ENCODE measurements around the gene TRABD.

The TRABD gene

GRCh38 chr22:50205781-50206569 is 20.3 kb downstream of the TRABD start:
- no peak for DNase-seq

GRCh38 chr22:50206599-50206998 is 20.9 kb downstream of the TRABD start:
- no peak for DNase-seq

DNA sequence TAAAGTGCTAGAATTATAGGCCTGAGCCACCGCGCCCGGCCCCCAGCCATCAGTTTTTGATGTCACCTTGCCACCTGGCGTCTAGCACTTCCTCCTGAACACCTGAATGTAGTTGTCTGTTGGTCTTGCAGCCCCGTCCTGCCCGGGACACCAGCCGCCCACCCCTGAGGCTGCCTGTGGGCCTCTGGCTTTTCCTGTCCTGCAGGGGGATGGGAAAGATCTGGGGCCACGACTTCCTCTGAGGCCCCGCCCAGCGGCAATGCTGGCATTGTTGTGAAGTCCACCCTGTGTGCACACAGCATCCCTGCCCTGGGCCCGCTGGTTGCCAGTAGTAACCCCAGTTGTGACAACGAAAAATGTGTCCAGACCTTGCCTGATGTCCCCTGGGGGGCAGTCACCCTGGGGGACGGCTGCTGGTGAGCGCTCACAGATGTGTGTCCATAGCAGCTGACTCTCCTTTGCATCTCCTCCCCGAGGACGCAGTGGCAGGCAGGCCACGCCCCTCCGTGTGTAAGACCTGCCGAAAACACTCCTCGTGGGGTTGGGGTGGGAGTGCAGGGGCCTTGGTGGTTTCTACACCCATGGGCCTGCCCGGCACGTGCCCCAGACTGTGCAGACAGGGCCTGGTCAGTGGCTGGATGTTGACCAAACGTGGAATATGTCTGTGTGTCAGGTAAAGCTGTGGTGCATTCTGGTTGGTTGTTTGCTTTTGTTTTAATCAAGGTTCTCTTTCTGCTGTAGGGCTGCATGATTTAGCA is 21.8 kb downstream of the TRABD start:
- DNase-seq = no peak

- no peak for DNase-seq
These were observed 22.8 kb downstream of the TRABD start for GRCh38 chr22:50208430-50208938.

GRCh38 chr22:50208939-50209892 is 23.5 kb downstream of the TRABD start:
- no peak for DNase-seq

GRCh38 chr22:50209893-50210292 is 24.2 kb downstream of the TRABD start:
- no peak for DNase-seq

- DNase-seq = no peak
These were observed 24.8 kb downstream of the TRABD start for GRCh38 chr22:50210378-50211139.

- no peak for DNase-seq
These were observed 25.4 kb downstream of the TRABD start for GRCh38 chr22:50211147-50211546.

DNA sequence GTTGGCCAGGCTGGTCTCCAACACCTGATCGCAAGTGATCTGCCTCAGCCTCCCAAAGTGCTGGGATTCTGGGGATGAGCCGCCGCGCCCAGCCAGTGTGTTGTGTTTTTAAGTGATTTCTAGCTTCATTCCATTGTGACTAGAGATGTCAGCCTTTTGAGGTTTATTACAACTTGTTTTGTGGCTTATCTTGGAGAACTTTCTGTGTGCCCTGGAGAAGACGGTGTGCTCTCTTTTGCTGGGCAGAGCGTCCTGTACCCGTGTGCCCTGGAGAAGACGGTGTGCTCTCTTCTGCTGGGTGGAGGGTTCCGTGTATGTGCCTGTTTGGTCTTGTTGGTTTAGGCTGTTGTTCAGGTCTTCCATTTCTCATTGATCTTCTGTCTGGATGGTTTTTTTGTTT is 27.6 kb downstream of the TRABD start:
- no peak for DNase-seq

- DNase-seq = no peak
These were observed 29.8 kb downstream of the TRABD start for GRCh38 chr22:50215297-50216054.

DNA sequence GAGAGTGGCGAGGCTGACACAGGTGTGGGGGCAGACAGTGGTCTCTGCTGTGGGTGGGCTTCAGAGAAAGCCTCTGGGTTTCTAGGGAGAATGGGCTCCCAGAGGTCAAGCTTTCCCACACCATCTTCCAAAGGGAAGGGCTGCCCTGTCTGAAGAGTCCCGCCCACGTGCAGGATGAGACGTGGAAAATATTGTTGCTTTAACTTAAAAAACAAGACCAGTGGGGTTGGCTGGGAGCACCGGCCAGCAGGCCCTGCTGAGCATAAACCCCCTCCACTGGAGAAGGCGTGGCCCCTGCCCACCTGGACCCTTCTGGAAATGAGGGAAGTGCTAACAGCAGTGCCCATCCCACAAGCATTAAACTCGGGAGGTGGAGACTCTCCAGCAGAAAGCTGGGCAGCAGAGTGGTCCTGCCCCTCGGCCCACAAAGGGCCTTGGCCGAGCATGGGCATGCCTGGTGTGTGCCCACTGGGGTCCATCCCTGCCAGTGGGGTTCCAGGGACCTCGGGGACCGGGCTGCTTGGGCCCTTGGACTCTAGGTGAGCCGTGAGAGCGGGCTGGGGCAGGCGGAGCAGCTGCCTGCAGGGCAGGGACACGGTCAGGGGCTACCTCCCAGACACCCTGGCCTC is 30.5 kb downstream of the TRABD start:
- DNase-seq = no peak

DNA sequence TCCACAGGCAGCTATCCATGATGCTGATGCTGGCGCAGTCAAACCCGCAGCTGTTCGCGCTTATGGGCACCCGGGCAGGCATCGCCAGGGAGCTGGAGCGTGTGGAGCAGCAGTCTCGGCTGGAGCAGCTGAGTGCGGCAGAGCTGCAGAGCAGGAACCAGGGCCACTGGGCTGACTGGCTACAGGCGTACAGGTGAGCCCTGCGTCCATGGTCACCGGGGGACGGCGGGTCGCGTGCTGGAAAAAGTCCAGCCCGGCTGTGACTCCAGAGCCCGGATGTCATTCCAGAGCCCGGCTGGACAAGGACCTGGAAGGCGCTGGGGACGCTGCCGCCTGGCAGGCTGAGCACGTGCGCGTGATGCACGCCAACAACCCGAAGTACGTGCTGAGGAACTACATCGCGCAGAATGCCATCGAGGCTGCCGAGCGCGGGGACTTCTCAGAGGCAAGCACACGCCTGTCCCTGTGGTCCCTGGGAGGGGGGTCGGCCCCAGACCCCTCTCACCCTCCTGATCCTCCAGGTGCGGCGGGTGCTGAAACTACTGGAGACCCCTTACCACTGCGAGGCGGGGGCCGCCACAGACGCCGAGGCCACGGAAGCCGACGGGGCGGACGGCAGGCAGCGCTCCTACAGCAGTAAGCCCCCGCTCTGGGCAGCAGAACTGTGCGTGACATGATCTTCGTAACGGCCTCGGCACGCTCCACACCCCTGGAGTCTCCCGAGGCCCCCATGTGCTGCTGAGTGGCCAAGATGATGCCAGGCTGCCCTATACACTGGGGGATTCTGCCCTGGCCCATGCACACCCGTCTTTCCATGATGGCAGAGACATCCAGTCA is 31.2 kb downstream of the TRABD start:
- no peak for DNase-seq

DNA sequence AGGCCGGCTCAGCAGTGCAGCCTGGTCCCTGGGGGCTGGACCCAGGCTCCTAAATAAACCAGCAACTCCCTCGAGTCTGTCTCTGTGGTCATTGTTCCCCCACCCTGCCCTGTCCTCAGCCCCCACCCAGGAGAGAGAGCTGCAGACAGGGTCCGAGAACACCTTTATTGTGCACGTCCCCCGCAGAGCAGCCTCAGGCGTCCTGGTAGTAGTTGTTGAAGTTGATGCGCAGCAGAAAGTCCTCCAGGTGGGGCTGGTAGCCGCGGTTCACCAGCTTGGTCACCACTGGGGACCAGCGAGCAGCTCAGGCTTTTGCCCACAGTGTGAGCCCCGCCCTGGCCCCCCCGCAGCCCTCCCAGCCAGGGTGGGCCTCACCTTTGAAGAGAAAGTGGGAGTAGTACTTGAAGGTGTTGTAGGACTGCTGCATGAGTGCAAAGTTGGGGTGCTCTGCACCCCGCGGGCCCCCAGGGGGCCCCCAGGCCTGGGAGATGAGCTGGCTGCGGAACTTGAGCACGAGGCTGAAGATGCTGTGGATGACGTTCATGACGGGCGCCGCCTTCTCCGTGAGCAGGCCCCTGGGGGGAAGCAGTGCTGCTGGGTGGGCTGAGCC is 31.9 kb downstream of the TRABD start:
- DNase-seq = no peak

- DNase-seq = no peak
These were observed 32.7 kb downstream of the TRABD start for GRCh38 chr22:50218153-50218995.

- DNase-seq = no peak
These were observed 33.4 kb downstream of the TRABD start for GRCh38 chr22:50218996-50219727.

DNA sequence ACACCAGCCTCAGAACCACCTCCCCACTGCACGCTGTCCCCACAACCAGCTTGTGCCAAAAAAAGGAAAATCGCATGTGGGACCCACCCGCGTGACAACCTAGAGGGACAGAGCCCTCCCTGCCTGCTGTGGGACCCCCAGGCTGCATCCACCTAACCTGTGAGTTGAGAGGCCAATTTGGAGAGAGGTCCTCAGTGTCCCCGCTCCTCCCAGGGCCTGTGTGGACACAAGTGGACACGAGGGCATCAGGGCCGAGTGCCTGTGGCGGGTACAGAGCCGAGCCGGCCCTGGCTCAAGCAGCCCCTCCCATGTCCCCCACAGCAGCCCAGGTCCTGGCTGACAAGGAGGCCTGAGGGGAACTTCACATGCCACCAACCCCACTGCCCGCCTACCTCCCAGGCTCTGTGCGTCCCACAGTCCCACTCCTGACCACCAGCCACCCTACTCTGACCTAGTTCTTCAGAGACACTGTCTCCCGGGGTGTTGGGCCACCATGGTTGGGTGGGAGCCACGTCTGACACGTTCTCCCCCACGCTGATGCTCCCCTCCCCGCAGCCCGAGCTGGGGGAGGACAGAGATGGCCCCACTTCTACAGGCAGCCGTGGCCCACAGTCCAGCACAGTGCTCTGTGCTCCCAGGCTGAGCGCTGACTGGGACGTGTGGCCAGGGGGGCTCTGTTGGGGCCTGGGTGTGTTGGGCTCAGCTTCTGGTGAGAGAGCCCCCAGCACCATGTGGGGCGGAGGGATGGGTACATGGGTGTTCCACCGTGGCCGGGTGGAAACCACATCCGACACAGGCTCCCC is 34.3 kb downstream of the TRABD start:
- no peak for DNase-seq
